ENCODE measurements around the gene RNF151. TPM values are rescaled to one million over a fixed set of nuclear protein-coding genes. Genes with fewer than 3 reads are reported as not detected.

Gene RNF151
- total and polyA plus RNA-seq, 2 donors (not counting 1 experiment from before 2014, with no cell fraction given), result 0.13 to 0.76 TPM

DNA sequence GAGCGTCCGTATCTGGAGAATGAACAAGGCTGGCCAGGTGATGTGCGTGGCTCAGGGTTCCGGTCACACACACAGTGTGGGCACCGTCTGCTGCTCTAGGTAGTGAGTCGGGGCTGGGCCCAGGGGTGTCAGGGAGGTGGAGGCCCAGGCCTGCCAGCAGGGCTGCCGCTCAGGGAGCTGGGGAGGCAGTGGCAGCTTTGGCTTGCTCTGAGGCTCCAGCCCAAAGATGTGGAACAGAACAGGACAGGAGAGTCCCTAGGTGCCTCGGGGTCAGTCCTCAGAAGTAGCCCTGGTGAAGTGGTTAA is 9.5 kb downstream of the RNF151 start:
- ATAC-seq (ENCODE audit: low read depth) (no peak), DNase-seq (no peak)
- H3K27ac Mint-ChIP-seq, result no peak overlapping the region
- no peak overlapping the region for H3K4me2 ChIP-seq (replicated peaks; ENCODE audit: low read depth, low read length, poor library complexity, severe bottlenecking)
- peaks cover 35% of the 10 kb centered on the region for H3K79me2 ChIP-seq (ENCODE audit: control insufficient read depth, insufficient read depth, low read length)
- POLR2A ChIA-PET, result interaction anchor here (1.8 kb wide), 1 partner anchor 12 kb away, joined by 7 read pairs; the partner anchor contains the start of gene RPS2
- peaks cover 0 to 47% (median 11%) of the 10 kb centered on the region in 4 experiments for H3K27me3 ChIP-seq (replicated peaks in 1 of 4; ENCODE audit: control extremely low read depth in 1 of 4, control insufficient read depth in 3 of 4, insufficient read depth in 4 of 4, low read length in 3 of 4)
- H3K36me3 ChIP-seq (replicated peaks in 1 of 2; ENCODE audit: control extremely low read depth in 1 of 2, control insufficient read depth in 1 of 2, extremely low read depth in 1 of 2, insufficient read depth in 2 of 2, low read length in 1 of 2), result peaks cover 0 to 42% of the 10 kb centered on the region in 2 experiments
- WGBS (ENCODE audit: insufficient coverage), result 100% methylated on average over 7 of the region's 8 CpGs
- H3K4me1 ChIP-seq (ENCODE audit: control insufficient read depth in 2 of 2, insufficient read depth in 2 of 2, low read length in 2 of 2), result peaks cover 10 to 26% of the 10 kb centered on the region in 2 donors
- H3K9ac ChIP-seq (ENCODE audit: low read length), result no peak overlapping the region
- H4K20me1 ChIP-seq (ENCODE audit: control insufficient read depth, insufficient read depth, low read length, poor library complexity, severe bottlenecking), result peaks cover 48% of the 10 kb centered on the region
- H3K4me3 Mint-ChIP-seq, result no peak overlapping the region
- H3K27me3 Mint-ChIP-seq, result no peaks in the 10 kb centered on the region
- no peak overlapping the region for H2AFZ ChIP-seq (ENCODE audit: insufficient read depth, low read depth, low read length, poor library complexity, severe bottlenecking)
- intact Hi-C loops (cut with micrococcal nuclease), result no loop called here
- CTCF ChIA-PET, result no interaction called here
- peaks cover 18% of the 10 kb centered on the region for H3K4me1 Mint-ChIP-seq
- H3K4me3 ChIP-seq (ENCODE audit: control extremely low read depth in 1 of 5, extremely low read depth in 1 of 5, insufficient read depth in 1 of 5, low read depth in 2 of 5, low read length in 4 of 5), result no peak overlapping the region
- no peaks in the 10 kb centered on the region for H3K9me3 Mint-ChIP-seq (ENCODE audit: insufficient read depth)
- H3K27ac ChIP-seq (ENCODE audit: low read length in 2 of 2), result no peak overlapping the region
- peaks cover 0 to 6% (median 0%) of the 10 kb centered on the region in 3 donors for H3K9me3 ChIP-seq (ENCODE audit: control extremely low read depth in 1 of 3, control insufficient read depth in 2 of 3, insufficient read depth in 1 of 3, low read length in 2 of 3)
- TF ChIP-seq EZH2 (IDR thresholded peaks at IDR 0.05; ENCODE audit: borderline replicate concordance, insufficient read depth, low read depth, low read length, poor library complexity, severe bottlenecking), result no peak

DNA sequence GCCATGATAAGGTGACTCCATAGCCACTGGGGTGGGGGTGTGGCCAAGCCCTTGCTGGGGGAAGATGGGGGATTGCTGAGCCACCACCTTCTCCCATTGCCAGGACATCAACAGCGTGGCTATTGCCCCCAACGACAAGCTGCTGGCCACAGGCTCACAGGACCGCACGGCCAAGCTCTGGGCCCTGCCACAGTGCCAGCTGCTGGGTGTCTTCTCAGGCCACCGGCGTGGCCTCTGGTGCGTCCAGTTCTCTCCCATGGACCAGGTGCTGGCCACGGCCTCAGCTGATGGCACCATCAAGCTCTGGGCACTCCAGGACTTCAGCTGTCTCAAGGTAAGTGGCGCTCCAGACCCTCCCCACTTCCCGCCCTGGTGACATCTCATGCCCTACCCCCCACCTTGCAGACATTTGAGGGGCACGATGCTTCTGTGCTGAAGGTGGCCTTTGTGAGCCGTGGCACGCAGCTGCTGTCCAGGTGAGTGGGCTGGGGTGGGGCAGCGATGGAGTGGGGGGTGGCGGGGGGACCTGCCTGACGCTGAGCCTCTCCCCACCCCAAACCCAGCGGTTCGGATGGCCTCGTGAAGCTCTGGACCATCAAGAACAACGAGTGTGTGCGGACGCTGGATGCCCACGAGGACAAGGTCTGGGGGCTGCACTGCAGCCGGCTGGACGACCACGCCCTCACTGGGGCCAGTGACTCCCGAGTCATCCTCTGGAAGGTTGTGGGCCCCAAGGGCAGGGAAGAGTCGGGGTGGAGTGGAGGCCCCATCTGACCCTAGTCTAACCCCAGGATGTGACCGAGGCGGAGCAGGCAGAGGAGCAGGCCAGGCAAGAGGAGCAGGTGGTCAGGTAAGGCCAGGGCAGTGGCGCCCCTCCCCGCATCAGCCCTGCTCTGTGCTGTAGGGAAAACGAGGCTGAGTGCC is 10.6 kb downstream of the RNF151 start:
- peaks cover 48% of the 10 kb centered on the region for H4K20me1 ChIP-seq (ENCODE audit: control insufficient read depth, insufficient read depth, low read length, poor library complexity, severe bottlenecking)
- intact Hi-C loops (cut with micrococcal nuclease), result no loop called here
- Mint-ChIP-seq H3K27me3 (no peaks in the 10 kb centered on the region), H3K4me3 (no peak overlapping the region), H3K9me3 (ENCODE audit: insufficient read depth) (no peaks in the 10 kb centered on the region), H3K4me1 (peaks cover 13% of the 10 kb centered on the region), H3K27ac (no peak overlapping the region)
- peaks cover 0 to 6% (median 0%) of the 10 kb centered on the region in 3 donors for H3K9me3 ChIP-seq (ENCODE audit: control extremely low read depth in 1 of 3, control insufficient read depth in 2 of 3, insufficient read depth in 1 of 3, low read length in 2 of 3)
- no peak overlapping the region for H2AFZ ChIP-seq (ENCODE audit: insufficient read depth, low read depth, low read length, poor library complexity, severe bottlenecking)
- H3K36me3 ChIP-seq (replicated peaks in 1 of 2; ENCODE audit: control extremely low read depth in 1 of 2, control insufficient read depth in 1 of 2, extremely low read depth in 1 of 2, insufficient read depth in 2 of 2, low read length in 1 of 2), result peaks cover 0 to 42% of the 10 kb centered on the region in 2 experiments
- TF ChIP-seq, protein P1, sequence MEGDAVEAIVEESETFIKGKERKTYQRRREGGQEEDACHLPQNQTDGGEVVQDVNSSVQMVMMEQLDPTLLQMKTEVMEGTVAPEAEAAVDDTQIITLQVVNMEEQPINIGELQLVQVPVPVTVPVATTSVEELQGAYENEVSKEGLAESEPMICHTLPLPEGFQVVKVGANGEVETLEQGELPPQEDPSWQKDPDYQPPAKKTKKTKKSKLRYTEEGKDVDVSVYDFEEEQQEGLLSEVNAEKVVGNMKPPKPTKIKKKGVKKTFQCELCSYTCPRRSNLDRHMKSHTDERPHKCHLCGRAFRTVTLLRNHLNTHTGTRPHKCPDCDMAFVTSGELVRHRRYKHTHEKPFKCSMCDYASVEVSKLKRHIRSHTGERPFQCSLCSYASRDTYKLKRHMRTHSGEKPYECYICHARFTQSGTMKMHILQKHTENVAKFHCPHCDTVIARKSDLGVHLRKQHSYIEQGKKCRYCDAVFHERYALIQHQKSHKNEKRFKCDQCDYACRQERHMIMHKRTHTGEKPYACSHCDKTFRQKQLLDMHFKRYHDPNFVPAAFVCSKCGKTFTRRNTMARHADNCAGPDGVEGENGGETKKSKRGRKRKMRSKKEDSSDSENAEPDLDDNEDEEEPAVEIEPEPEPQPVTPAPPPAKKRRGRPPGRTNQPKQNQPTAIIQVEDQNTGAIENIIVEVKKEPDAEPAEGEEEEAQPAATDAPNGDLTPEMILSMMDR (IDR thresholded peaks at IDR 0.05), result no peak
- TF ChIP-seq EZH2 (IDR thresholded peaks at IDR 0.05; ENCODE audit: borderline replicate concordance, insufficient read depth, low read depth, low read length, poor library complexity, severe bottlenecking), result no peak
- H3K4me1 ChIP-seq (ENCODE audit: control insufficient read depth in 2 of 2, insufficient read depth in 2 of 2, low read length in 2 of 2), result peaks cover 9 to 21% of the 10 kb centered on the region in 2 donors
- H3K79me2 ChIP-seq (ENCODE audit: control insufficient read depth, insufficient read depth, low read length), result peaks cover 27% of the 10 kb centered on the region
- no peak overlapping the region for H3K9ac ChIP-seq (ENCODE audit: low read length)
- DNase-seq, result no peak
- ATAC-seq (ENCODE audit: low read depth), result no peak
- 97% methylated on average over 33 of the region's 33 CpGs for WGBS (ENCODE audit: insufficient coverage)
- no peak overlapping the region for H3K27ac ChIP-seq (ENCODE audit: low read length in 2 of 2)
- ChIA-PET CTCF (interaction anchor here (1.3 kb wide), 2 partner anchors 27 to 163 kb away, joined by 3 to 4 read pairs; no protein-coding TSS in a partner anchor), POLR2A (interaction anchor here (0.7 to 2.0 kb wide), 4 partner anchors 11 to 14 kb away, joined by 3 to 7 read pairs (median 4); partner anchors contain the start of genes RNF151 and RPS2)
- H3K4me3 ChIP-seq (ENCODE audit: control extremely low read depth in 1 of 5, extremely low read depth in 1 of 5, insufficient read depth in 1 of 5, low read depth in 2 of 5, low read length in 4 of 5), result no peak overlapping the region
- H3K27me3 ChIP-seq (replicated peaks in 1 of 4; ENCODE audit: control extremely low read depth in 1 of 4, control insufficient read depth in 3 of 4, insufficient read depth in 4 of 4, low read length in 3 of 4), result peaks cover 0 to 58% (median 16%) of the 10 kb centered on the region in 4 experiments
- no peak overlapping the region for H3K4me2 ChIP-seq (replicated peaks; ENCODE audit: low read depth, low read length, poor library complexity, severe bottlenecking)

All from B cell (primary cell).